ENCODE measurements around the gene SAMMSON. TPM values are rescaled to one million over a fixed set of nuclear protein-coding genes. Genes with fewer than 3 reads are reported as not detected.

Gene SAMMSON
- total RNA-seq, 2 donors from 2014 or later = not detected

DNA sequence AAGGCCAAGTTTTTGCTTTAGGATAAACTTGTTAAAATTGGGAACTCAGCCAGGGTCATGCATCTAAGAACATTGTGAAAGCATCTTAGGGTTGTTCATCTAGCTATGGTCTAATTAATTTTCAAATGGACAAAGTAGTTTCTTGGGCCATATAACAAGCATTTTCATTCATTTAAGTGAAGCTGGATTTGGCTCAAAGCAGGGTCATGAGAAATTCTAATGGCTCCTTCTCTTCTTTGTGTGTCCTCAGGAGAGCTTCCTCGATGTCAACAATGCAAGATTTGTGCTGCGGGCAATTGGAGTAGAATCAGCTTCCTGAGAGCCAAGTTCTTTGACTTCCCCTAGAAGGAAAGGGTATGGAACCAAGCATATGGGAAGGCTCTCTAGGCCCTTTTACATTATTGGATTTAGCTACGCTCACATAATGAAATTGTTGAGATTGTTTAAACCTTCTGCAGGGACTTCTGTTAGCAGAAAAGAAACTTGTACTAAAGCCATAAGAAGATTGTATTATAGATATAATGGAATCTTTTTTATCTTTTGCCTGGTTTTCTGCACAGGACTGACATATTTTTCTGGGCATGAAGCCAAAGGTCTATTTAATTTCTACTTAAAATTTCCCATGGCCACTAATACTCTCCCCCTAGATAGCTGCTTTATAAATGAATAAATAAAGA is 1.8 kb upstream of the SAMMSON start:
- H3K27ac ChIP-seq = no peak overlapping the region
- intact Hi-C loops (cut with DNase I) = no loop called here
- no peaks in the 10 kb centered on the region for H3K27me3 ChIP-seq
- H3K4me1 ChIP-seq = no peaks in the 10 kb centered on the region
- H3K4me3 ChIP-seq = no peak overlapping the region
- no peak for DNase-seq
- no peaks in the 10 kb centered on the region for H3K9me3 ChIP-seq
- TF ChIP-seq CTCF (IDR thresholded peaks at IDR 0.05) = no peak
- no peak overlapping the region for H3K9ac ChIP-seq (ENCODE audit: low read depth in 2 of 2, low read length in 2 of 2)
- no peaks in the 10 kb centered on the region for H3K36me3 ChIP-seq

DNA sequence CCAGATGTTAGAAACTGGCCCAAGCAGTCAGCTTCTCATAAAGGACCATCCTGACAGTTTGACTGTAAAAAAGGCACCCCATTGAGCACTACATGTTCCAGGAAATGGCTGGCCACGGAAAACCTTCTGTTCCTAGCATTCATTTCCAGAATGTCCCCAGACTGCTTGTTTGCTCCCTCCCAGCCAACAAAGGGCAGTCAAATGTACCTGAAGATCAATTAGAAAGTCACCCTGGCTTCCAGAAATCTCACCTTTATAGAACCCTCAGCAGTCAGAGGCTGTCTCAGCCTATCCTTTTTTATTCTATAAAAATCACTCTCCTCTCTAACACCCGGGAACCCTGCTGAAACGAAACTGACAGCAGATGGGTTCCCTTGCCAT is 784 bp upstream of the SAMMSON start:
- intact Hi-C loops (cut with DNase I) = no loop called here
- Histone ChIP-seq H3K4me1 (no peaks in the 10 kb centered on the region), H3K9me3 (no peaks in the 10 kb centered on the region), H3K36me3 (no peaks in the 10 kb centered on the region), H3K9ac (ENCODE audit: low read depth in 2 of 2, low read length in 2 of 2) (no peak overlapping the region), H3K27me3 (no peaks in the 10 kb centered on the region), H3K4me3 (no peak overlapping the region), H3K27ac (peak overlapping the region; percentile 22)
- no peak for DNase-seq
- TF ChIP-seq CTCF (IDR thresholded peaks at IDR 0.05) = no peak

DNA sequence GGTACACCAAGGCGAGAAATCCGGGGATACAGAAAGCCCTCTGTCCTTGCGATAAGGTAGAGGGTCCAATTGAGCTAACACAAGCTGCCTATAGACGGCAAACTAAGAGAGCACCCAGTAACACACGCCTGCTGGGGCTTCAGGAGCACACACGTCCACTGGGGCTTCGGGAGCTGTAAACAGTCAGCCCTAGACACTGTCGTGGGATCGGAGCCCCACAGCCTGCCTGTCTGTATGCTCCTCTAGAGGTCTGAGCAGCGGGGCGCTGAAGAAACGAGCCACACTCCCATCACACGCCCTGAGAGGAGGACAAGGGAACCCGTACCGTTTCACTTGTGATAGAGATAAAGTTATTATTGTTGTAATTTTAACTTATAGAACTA is 486 bp downstream of the SAMMSON start:
- no peak for TF ChIP-seq CTCF (IDR thresholded peaks at IDR 0.05)
- Histone ChIP-seq H3K9ac (ENCODE audit: low read depth in 2 of 2, low read length in 2 of 2) (no peak overlapping the region), H3K4me1 (no peaks in the 10 kb centered on the region), H3K27me3 (no peaks in the 10 kb centered on the region), H3K27ac (no peak overlapping the region), H3K9me3 (no peaks in the 10 kb centered on the region), H3K36me3 (no peaks in the 10 kb centered on the region), H3K4me3 (no peak overlapping the region)
- intact Hi-C loops (cut with DNase I) = no loop called here
- DNase-seq = no peak

DNA sequence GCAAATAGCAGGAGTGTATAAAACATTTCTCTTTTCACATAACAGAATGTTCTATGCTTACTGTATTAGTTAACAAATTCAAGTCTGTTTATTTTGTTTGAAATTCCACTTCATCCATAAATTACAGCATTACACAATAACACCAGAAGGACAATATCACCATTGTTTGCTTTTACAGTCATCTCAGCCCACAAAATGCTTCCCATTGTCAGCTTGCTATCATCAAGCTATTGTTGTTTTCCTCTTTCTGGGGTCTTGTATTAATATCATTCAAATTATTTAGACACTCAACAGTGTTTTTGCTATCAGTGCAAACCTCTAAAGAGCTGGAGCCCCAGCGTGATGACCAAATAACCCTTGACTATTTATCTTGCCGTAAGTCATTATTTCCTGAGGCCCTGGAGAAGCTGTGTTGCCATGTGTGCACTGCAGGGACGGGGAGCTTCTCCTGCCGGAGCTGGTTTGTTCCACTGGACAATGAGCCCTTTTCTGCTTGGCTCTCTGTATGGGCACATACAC is 1.1 kb downstream of the SAMMSON start:
- no peak for DNase-seq
- intact Hi-C loops (cut with DNase I) = no loop called here
- H3K4me3 ChIP-seq = no peak overlapping the region
- TF ChIP-seq CTCF (IDR thresholded peaks at IDR 0.05) = no peak
- no peaks in the 10 kb centered on the region for H3K9me3 ChIP-seq
- H3K4me1 ChIP-seq = no peaks in the 10 kb centered on the region
- H3K27ac ChIP-seq = no peak overlapping the region
- no peaks in the 10 kb centered on the region for H3K36me3 ChIP-seq
- no peaks in the 10 kb centered on the region for H3K27me3 ChIP-seq
- no peak overlapping the region for H3K9ac ChIP-seq (ENCODE audit: low read depth in 2 of 2, low read length in 2 of 2)

DNA sequence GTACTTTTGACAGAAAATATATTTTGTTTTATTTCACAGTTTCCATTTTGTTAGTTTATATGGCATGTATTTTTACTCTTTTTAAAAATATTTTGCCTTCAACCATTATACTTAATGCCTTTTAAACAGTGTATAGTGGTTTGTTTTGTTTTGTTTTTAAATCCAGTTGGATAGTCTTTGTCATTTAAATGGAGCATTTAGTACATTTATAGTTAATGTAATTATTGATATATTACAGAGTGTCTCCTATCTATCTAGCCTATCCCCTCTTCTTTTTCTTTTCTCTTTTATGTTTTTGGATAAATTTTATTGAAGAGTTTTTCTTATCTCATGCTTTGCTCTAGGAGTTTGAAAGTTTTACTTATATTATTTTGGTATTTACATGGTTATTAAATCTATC is 3.6 kb downstream of the SAMMSON start:
- Histone ChIP-seq H3K9me3 (no peaks in the 10 kb centered on the region), H3K36me3 (no peaks in the 10 kb centered on the region), H3K4me3 (no peak overlapping the region), H3K27me3 (no peaks in the 10 kb centered on the region), H3K27ac (no peak overlapping the region), H3K4me1 (no peaks in the 10 kb centered on the region), H3K9ac (ENCODE audit: low read depth in 2 of 2, low read length in 2 of 2) (no peak overlapping the region)
- TF ChIP-seq CTCF (IDR thresholded peaks at IDR 0.05) = no peak
- intact Hi-C loops (cut with DNase I) = no loop called here
- no peak for DNase-seq
